HEK293 (cell line): Measurements from ENCODE around the gene EFCAB6.
A peak's percentile ranks its signal among the peaks of the same experiment; 100 is the strongest.

ENCODE experiments used
- CTCF ChIA-PET: fragments of 350-600 bp; formaldehyde crosslinking; extraction: SDS; loops from one replicate; lab custom pipeline; 2021; ENCODE audit warnings: antibody characterized with exemption; lab: Yijun Ruan, JAX
- POLR2A ChIA-PET: fragments of 300-600 bp; formaldehyde crosslinking; extraction: SDS; loops from one replicate; lab custom pipeline; 2020; ENCODE audit warnings: antibody characterized with exemption, inconsistent platforms; lab: Yijun Ruan, JAX
- H3K27ac ChIP-seq: fragments of 200-500 bp; sonication (Bioruptor generic); 2 replicates; pipeline ENCODE4 v1.5.1; 2014; ENCODE audit warnings: low read depth, low read length, control low read depth, inconsistent platforms; ENCODE audit errors: extremely low read depth
- H3K36me3 ChIP-seq, 2 experiments: fragments of 200-500 bp in 1 of 2; sonication (Bioruptor generic) in 1 of 2; 1 replicate in 1 of 2; 2 replicates in 1 of 2; pipeline ENCODE4 v1.5.1; 2014 to 2017; ENCODE audit warnings: inconsistent platforms in 2 of 2, low read length in 2 of 2; ENCODE audit not compliant: control insufficient read depth in 2 of 2, insufficient read depth in 1 of 2
- H3K4me1 ChIP-seq: fragments of 200-500 bp; sonication (Bioruptor generic); 2 replicates; pipeline ENCODE4 v1.5.1; 2014; ENCODE audit warnings: mild to moderate bottlenecking, low read length, inconsistent platforms; ENCODE audit not compliant: control insufficient read depth, insufficient read depth
- H3K4me3 ChIP-seq: 2 replicates; pipeline ENCODE4 v1.5.1; 2011; ENCODE audit warnings: low read depth, mild to moderate bottlenecking, control low read depth, low read length, moderate library complexity
- H3K9me3 ChIP-seq: fragments of 200-500 bp; sonication (Bioruptor generic); 2 replicates; pipeline ENCODE4 v1.5.1; 2014; ENCODE audit warnings: low read depth, low read length, inconsistent platforms; ENCODE audit not compliant: control insufficient read depth, insufficient read depth
- BCL6B ChIP-seq: fragments of 450-650 bp; formaldehyde crosslinking; IDR thresholded peaks from 2 replicates; pipeline ENCODE4 v1.5.1; 2017; ENCODE audit warnings: missing biosample characterization, missing genetic modification characterization
- GFI1B ChIP-seq: fragments of 450-650 bp; formaldehyde crosslinking; IDR thresholded peaks from 2 replicates; pipeline ENCODE4 v1.5.1; 2016; ENCODE audit warnings: missing biosample characterization, missing genetic modification characterization
- HOXA7 ChIP-seq: sonication (generic); formaldehyde crosslinking; IDR thresholded peaks from 2 replicates; pipeline ENCODE4 v1.8.1; 2022; ENCODE audit warnings: missing genetic modification reagents, borderline replicate concordance
- IKZF3 ChIP-seq: fragments of 450-650 bp; IDR thresholded peaks from 2 replicates; pipeline ENCODE4 v1.5.0; 2018; ENCODE audit warnings: missing biosample characterization, mild to moderate bottlenecking, missing genetic modification characterization, moderate library complexity
- KLF8 ChIP-seq: fragments of 450-650 bp; formaldehyde crosslinking; IDR thresholded peaks from 2 replicates; pipeline ENCODE4 v1.5.1; 2016; ENCODE audit warnings: missing biosample characterization, missing genetic modification characterization
- SCRT1 ChIP-seq: fragments of 450-650 bp; formaldehyde crosslinking; IDR thresholded peaks from 2 replicates; pipeline ENCODE4 v1.5.1; 2016; ENCODE audit warnings: missing biosample characterization, missing genetic modification characterization, borderline replicate concordance
- SCRT2 ChIP-seq: fragments of 450-650 bp; formaldehyde crosslinking; IDR thresholded peaks from 2 replicates; pipeline ENCODE4 v1.5.1; 2016; ENCODE audit warnings: missing biosample characterization, missing genetic modification characterization
- SP2 ChIP-seq: fragments of 450-650 bp; formaldehyde crosslinking; IDR thresholded peaks from 2 replicates; pipeline ENCODE4 v1.5.1; 2016; ENCODE audit warnings: missing biosample characterization, missing genetic modification characterization
- TCF7L2 ChIP-seq: IDR thresholded peaks from 2 replicates; pipeline ENCODE4 v1.6.1; 2011; ENCODE audit warnings: low read depth, mild to moderate bottlenecking, inconsistent platforms, low read length, moderate library complexity, borderline replicate concordance
- WT1 ChIP-seq: fragments of 450-650 bp; formaldehyde crosslinking; IDR thresholded peaks from 2 replicates; pipeline ENCODE4 v1.5.1; 2016; ENCODE audit warnings: missing biosample characterization, missing genetic modification characterization
- ZNF133 ChIP-seq: fragments of 450-650 bp; formaldehyde crosslinking; IDR thresholded peaks from 2 replicates; pipeline ENCODE4 v1.5.1; 2016; ENCODE audit warnings: missing biosample characterization, missing genetic modification characterization
- ZNF138 ChIP-seq: fragments of 450-650 bp; formaldehyde crosslinking; IDR thresholded peaks from 2 replicates; pipeline ENCODE4 v1.5.1; 2016; ENCODE audit warnings: missing biosample characterization, missing genetic modification characterization, borderline replicate concordance
- ZNF211 ChIP-seq: fragments of 450-650 bp; formaldehyde crosslinking; IDR thresholded peaks from 2 replicates; pipeline ENCODE4 v1.5.1; 2016; ENCODE audit warnings: low read depth, missing biosample characterization, missing genetic modification characterization
- ZNF335 ChIP-seq: fragments of 450-650 bp; formaldehyde crosslinking; conservative IDR thresholded peaks from 2 replicates; pipeline ENCODE4 v1.5.1; 2016; ENCODE audit warnings: missing biosample characterization, missing genetic modification characterization
- ZNF548 ChIP-seq: fragments of 450-650 bp; formaldehyde crosslinking; IDR thresholded peaks from 2 replicates; pipeline ENCODE4 v1.5.1; 2016; ENCODE audit warnings: missing biosample characterization, missing genetic modification characterization
- ZNF560 ChIP-seq: fragments of 450-650 bp; formaldehyde crosslinking; IDR thresholded peaks from 2 replicates; pipeline ENCODE4 v1.5.1; 2017; ENCODE audit warnings: missing biosample characterization, missing genetic modification characterization, borderline replicate concordance
- ZNF624 ChIP-seq: fragments of 450-650 bp; formaldehyde crosslinking; IDR thresholded peaks from 2 replicates; pipeline ENCODE4 v1.5.1; 2017; ENCODE audit warnings: missing biosample characterization, missing genetic modification characterization
- ZNF792 ChIP-seq: fragments of 450-650 bp; formaldehyde crosslinking; IDR thresholded peaks from 2 replicates; pipeline ENCODE4 v1.5.1; 2016; ENCODE audit warnings: missing biosample characterization, missing genetic modification characterization
- TF ChIP-seq, protein P1 (sequence below): fragments of 450-650 bp; formaldehyde crosslinking; IDR thresholded peaks from 2 replicates; pipeline ENCODE4 v1.5.1; 2016; ENCODE audit warnings: missing biosample characterization, missing genetic modification characterization

The EFCAB6 gene

DNA sequence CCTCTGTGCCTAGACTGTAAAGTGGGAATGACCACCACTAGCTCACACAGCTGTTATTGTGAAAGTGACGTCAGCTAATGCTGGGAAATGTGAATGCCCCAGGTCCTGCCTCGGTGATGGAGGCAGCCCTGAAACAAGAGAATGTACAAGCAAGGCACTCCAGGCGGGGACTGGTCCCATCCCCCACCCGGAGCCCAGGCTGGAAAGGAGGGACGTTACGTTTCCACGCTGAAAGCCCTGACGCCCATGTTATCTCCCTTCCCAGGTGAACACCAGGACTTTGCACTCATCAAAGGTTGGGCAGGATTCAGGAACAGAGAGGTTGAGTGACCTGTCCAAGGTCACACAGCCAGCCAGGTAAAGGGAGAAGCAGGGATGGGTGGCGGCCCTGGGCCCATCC, 49.4 kb upstream of the EFCAB6 start (continued):
- TF ChIP-seq GFI1B (tag by site-specific recombination), result no peak
- TF ChIP-seq, protein P1, sequence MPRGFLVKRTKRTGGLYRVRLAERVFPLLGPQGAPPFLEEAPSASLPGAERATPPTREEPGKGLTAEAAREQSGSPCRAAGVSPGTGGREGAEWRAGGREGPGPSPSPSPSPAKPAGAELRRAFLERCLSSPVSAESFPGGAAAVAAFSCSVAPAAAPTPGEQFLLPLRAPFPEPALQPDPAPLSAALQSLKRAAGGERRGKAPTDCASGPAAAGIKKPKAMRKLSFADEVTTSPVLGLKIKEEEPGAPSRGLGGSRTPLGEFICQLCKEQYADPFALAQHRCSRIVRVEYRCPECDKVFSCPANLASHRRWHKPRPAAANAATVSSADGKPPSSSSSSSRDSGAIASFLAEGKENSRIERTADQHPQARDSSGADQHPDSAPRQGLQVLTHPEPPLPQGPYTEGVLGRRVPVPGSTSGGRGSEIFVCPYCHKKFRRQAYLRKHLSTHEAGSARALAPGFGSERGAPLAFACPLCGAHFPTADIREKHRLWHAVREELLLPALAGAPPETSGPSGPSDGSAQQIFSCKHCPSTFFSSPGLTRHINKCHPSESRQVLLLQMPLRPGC (tag by site-specific recombination), result 0 out of 2 replicates have a peak, but pooled peaks have one; percentile 9
- TF ChIP-seq ZNF211 (tag by site-specific recombination), result no peak
- no peak for TF ChIP-seq WT1 (tag by site-specific recombination)
- no peak for TF ChIP-seq SP2 (tag by site-specific recombination)
- TF ChIP-seq ZNF335, result 0 out of 2 replicates have a peak, but pooled peaks have one; percentile 21
- peak; percentile 16; the same call in 1 of the 2 replicates for TF ChIP-seq KLF8
- TF ChIP-seq, all 188 proteins: peak for 8

GRCh38 chr22:43860831-43861230, 48.7 kb upstream of the EFCAB6 start:
- peaks cover 0 to 9% of the 10 kb centered on the region in 2 experiments; a peak in 1 of 3 replicates for H3K36me3 ChIP-seq
- ChIA-PET CTCF (interaction anchor here (2.5 kb wide), 1 partner anchor 23 kb away, joined by 13 read pairs; no protein-coding TSS in a partner anchor), POLR2A (interaction anchor here (1.0 kb wide), 1 partner anchor 9 kb away, joined by 3 read pairs; no protein-coding TSS in a partner anchor)
- no peak for TF ChIP-seq ZNF138 (tag by site-specific recombination)
- TF ChIP-seq BCL6B (tag by site-specific recombination), result no peak
- no peak for TF ChIP-seq ZNF133 (tag by site-specific recombination)
- TF ChIP-seq HOXA7 (CRISPR knock-in tag), result no peak
- no peak for TF ChIP-seq TCF7L2
- no peak for TF ChIP-seq ZNF548
- TF ChIP-seq ZNF560 (tag by site-specific recombination), result no peak
- no peak for TF ChIP-seq ZNF792 (tag by site-specific recombination)
- H3K4me3 ChIP-seq, result no peak overlapping the region
- H3K9me3 ChIP-seq, result no peaks in the 10 kb centered on the region; the same call in 1 of the 2 replicates
- H3K4me1 ChIP-seq, result no peaks in the 10 kb centered on the region
- H3K27ac ChIP-seq, result no peak overlapping the region

DNA sequence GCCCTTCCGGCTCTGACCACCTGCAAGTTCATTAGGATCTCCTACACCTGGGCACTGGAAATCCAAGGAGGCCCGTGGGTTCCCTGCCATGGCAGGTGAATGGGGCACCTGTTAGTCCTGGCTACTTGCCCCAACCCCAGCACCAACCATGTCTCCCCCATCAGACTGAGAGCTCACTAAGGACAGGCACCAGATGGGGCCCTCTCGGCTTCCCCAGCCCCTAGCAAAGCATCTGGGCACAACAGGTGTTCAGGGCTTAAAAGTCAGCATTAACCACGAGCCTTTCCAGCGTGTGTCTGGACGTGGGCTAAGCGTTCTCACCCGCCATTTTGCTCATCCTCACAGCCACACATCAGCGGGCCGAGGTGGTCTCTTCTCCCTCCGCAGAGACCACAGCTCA, 48.0 kb upstream of the EFCAB6 start:
- no peak for TF ChIP-seq ZNF624 (tag by site-specific recombination)
- peak; percentile 83 for TF ChIP-seq SCRT2
- 0 out of 2 replicates have a peak, but pooled peaks have one; percentile 28 for TF ChIP-seq SCRT1 (tag by site-specific recombination)
- TF ChIP-seq IKZF3 (tag by site-specific recombination), result no peak
- no peaks in the 10 kb centered on the region; the same call in 1 of the 2 replicates for H3K9me3 ChIP-seq
- no peak overlapping the region for H3K27ac ChIP-seq
- CTCF ChIA-PET, result interaction anchor here (0.6 to 2.5 kb wide), 2 partner anchors 24 to 344 kb away, joined by 3 to 13 read pairs; no protein-coding TSS in a partner anchor
- no peaks in the 10 kb centered on the region for H3K4me1 ChIP-seq
- H3K4me3 ChIP-seq, result no peak overlapping the region
- peaks cover 0 to 9% of the 10 kb centered on the region in 2 experiments; a peak in 1 of 3 replicates for H3K36me3 ChIP-seq
- POLR2A ChIA-PET, result no interaction called here
